NOMO-1 treated with DMSO at 0.1 percent for 48 hours (cell line): ENCODE results near the gene RAET1E.
"Not testable (repeated sequence)": the region's sequence is repeated elsewhere in the genome, so short reads cannot be mapped to it uniquely, and the experiment has no call there.

Source experiments
- DNase-seq: peaks from one replicate; lab custom pipeline; 2025; ENCODE audit not compliant: unreplicated experiment; lab: John Stamatoyannopoulos, UW

The RAET1E gene

DNA sequence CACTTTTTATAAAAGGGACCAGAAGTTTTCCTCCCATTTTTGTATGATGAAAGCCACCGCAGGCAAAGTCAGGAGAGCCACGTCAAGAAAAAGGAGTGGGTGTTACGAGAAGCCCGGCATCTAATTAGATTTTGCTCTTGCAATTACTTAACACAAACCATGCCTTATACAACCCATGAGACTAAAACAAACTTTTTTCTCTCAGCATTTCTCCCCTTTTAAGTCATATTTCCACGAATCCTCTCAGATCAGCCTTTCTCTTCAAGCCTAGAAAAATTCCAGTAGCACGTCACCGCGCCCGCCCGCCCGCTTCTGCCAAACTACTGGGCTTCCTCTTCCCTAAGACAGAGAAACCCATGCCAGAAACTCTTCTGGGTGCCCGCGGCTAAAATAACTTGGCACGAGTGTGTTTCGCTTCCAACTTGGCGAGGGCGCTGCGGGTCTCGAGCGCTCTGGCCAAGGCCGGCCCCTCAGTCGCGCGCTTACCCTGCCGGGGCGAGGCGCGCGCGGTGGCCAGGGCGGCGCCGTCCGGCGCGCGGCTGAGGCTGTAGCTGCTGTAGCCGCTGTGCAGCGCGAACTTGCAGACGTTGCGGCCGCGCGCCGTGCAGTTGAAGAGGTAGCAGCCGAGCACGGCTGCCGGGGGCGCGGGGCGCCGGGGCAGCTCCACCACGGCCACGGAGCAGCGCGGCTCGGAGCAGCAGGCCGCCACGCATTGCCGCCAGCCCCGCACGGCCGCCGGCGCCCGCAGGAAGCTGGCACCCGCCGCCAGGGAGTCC, 34.8 kb downstream of the RAET1E start:
- peak; percentile 50 for DNase-seq

GRCh38 chr6:149862424-149862738, 35.5 kb downstream of the RAET1E start:
- not testable (repeated sequence) for DNase-seq

- no peak for DNase-seq
Measured at GRCh38 chr6:149861603-149862423, 36.1 kb downstream of the RAET1E start.

- peak; percentile 5 for DNase-seq
Measured at GRCh38 chr6:149860834-149861602, 36.9 kb downstream of the RAET1E start.

- DNase-seq: no peak
Measured at GRCh38 chr6:149860513-149860833, 37.4 kb downstream of the RAET1E start.

- no peak for DNase-seq
Measured at GRCh38 chr6:149859938-149860337, 38.0 kb downstream of the RAET1E start.

GRCh38 chr6:149859368-149859767, 38.5 kb downstream of the RAET1E start:
- no peak for DNase-seq

DNA sequence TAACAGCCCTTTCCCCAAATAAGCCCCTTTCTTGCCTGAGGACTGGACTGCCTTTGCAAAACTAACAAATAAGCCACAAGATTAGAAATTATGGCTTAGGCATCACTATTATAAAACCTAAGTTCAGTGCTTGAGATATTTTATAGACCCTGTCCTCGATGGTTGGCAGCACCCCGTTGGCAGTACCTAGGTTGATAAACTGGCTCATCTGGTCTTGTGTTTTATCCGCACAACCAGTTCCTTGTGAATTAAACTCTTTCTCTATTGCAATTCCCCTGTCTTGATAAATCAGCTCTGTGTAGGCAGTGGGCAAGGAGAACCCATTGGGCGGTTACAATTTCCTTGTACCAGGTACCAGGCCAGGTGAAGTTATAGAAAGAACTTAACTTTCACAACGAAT, 40.4 kb downstream of the RAET1E start:
- no peak for DNase-seq

- no peak for DNase-seq
Measured at GRCh38 chr6:149856256-149856994, 41.5 kb downstream of the RAET1E start.

DNA sequence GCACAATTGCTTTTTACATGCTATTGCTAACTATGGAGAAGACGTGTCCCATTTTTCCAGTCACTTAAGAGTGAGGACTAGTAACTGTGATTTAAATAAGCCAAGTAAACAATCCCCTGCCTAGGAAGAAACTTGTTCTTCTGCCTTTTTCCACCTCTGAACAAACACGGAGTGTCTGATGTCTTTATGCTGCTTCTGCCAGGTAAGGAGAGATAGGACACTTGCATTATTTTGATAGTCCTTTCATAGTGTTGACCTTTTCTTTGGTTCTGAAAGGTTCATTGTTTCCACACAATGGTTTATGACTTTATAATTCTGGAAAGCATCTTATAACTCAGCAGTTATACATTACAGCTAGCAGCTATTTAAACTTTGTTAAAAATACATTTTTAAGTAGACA, 42.2 kb downstream of the RAET1E start:
- no peak for DNase-seq

DNA sequence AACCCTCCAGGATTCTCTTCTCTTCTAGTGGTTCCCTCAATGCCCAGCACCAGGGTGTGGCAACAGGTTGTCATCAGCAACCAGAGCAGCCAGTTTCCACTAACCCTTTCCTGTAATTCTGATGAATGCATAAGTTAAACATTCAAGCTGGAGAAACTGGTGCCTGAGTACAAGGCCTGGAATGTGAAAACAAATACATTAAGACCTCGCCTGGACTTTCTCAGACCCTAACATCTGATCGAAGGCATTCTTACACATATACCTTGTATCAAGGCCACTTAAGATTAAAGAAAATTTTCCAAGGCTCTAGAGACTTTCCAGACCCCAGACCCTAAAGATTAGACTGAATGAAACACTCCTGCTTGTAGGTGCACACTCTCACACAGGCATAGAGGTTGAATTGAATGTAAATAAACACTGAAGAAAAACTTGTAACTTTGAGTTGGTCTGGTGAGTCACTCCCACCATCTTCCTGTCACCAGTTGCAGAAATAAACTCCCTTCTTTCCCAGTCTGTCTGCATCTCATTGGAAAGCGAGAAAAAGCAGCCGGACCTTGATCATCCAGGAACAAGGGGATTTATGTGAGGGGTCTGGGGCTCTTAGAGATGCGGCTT, 42.8 kb downstream of the RAET1E start:
- DNase-seq: no peak

DNA sequence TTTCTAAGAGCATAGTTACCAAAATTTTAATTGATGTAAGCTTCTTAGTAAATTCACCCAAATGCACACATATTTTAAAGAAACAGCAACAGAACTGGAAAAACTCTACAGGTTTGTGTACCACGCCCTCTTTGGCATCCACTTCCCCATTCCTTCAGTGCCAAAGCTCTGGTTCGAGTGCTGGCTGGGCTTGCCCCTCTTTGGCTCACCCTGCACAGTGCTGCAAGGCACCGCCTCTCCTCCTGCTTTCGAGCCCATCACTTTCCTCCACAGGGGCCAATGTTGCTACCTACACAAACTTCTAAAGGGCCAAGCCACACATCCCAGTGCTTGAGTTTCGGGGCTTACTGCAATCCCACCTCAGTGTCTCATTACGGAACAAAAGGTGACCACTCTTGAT, 43.4 kb downstream of the RAET1E start:
- DNase-seq: peak; percentile 29

DNA sequence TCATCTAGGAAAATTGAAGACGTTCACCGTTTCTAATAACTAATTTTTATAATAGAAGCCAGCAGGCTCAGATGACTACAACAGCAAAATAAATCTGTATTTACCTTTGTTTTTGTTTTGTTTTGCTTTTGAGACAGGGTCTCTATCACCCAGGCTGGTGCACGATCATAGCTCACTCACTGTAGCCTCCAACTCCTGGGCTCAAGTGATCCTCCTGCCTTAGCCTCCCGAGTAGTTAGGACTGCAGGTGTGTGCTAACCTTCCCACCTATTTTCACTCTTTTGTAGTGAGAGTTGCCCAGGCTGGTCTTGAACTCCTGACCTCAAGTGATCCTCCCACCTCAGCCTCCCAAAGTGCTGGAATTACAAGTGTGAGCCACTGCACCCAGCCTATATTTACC, 43.9 kb downstream of the RAET1E start:
- not testable (repeated sequence) for DNase-seq

- DNase-seq: no peak
Measured at GRCh38 chr6:149852881-149853280, 45.0 kb downstream of the RAET1E start.

DNA sequence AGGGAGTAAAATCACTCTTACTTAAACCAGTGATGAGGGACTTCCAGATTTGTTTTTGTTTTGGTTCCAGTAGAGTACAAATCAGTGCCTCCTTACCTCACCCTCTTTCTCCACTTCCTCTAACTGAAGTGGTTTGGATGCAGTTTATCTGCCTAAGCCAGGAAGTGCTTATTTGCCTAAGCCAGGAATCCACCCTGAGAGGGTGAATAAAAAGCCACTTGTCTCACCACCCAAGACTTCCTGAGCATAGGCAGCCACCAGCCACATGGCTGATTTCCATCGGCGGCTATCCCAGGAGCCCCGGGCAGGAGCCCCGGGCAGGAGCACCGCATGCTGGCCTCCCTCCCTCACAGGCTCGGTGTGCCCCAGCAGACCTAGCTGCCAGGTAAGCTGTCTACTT, 45.7 kb downstream of the RAET1E start:
- peak; percentile 18 for DNase-seq

GRCh38 chr6:149851461-149852110, 46.3 kb downstream of the RAET1E start:
- no peak for DNase-seq

DNA sequence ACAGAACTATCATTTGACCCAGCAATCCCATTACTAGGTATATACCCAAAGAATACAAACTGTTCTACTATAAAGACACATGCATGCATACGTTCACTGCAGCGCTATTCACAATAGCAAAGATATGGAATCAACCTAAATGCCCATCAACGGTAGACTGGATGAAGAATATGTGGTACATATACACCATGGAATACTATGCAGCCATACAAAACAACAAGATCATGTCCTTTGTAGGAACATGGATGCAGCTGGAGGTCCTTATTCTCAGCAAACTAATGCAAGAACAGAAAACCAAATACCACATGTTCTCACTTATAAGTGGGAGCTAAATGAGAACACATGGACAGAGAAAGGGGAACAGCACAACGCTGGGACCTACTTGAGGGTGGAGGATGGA, 49.6 kb downstream of the RAET1E start:
- DNase-seq: not testable (repeated sequence)
